Measurements from ENCODE around the gene DNAJC4.

DNA sequence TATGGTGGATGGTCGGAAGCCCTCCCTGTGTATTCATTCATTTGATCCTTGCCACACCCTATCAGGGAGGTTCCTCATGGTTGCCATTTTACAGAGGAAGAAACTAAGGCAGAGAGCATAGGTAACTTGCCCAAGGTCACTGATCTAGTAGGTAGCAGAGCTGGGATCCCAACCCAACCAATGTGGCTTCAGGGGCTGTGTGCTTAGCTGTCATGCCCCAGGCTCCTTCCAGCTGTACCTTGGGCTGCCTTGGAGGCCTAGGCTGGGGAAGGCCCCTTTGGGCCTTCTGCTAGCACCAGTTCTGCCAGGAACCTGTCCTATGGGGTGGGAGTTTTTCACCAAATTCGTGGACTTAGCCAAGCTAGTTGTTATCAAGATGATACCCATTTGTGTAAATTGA, 45.5 kb downstream of the DNAJC4 start:
- TF ChIP-seq, protein P1, sequence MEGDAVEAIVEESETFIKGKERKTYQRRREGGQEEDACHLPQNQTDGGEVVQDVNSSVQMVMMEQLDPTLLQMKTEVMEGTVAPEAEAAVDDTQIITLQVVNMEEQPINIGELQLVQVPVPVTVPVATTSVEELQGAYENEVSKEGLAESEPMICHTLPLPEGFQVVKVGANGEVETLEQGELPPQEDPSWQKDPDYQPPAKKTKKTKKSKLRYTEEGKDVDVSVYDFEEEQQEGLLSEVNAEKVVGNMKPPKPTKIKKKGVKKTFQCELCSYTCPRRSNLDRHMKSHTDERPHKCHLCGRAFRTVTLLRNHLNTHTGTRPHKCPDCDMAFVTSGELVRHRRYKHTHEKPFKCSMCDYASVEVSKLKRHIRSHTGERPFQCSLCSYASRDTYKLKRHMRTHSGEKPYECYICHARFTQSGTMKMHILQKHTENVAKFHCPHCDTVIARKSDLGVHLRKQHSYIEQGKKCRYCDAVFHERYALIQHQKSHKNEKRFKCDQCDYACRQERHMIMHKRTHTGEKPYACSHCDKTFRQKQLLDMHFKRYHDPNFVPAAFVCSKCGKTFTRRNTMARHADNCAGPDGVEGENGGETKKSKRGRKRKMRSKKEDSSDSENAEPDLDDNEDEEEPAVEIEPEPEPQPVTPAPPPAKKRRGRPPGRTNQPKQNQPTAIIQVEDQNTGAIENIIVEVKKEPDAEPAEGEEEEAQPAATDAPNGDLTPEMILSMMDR (IDR thresholded peaks at IDR 0.05), result no peak
- TF ChIP-seq POLR2A (IDR thresholded peaks at IDR 0.05), result no peak
